ENCODE results near the gene RAB11FIP3. TPM values are rescaled to one million over a fixed set of nuclear protein-coding genes. Genes with fewer than 3 reads are reported as not detected.

RAB11FIP3 gene
- total and polyA plus RNA-seq, 8 donors, result 6.7 to 102 (median 18.1) TPM

DNA sequence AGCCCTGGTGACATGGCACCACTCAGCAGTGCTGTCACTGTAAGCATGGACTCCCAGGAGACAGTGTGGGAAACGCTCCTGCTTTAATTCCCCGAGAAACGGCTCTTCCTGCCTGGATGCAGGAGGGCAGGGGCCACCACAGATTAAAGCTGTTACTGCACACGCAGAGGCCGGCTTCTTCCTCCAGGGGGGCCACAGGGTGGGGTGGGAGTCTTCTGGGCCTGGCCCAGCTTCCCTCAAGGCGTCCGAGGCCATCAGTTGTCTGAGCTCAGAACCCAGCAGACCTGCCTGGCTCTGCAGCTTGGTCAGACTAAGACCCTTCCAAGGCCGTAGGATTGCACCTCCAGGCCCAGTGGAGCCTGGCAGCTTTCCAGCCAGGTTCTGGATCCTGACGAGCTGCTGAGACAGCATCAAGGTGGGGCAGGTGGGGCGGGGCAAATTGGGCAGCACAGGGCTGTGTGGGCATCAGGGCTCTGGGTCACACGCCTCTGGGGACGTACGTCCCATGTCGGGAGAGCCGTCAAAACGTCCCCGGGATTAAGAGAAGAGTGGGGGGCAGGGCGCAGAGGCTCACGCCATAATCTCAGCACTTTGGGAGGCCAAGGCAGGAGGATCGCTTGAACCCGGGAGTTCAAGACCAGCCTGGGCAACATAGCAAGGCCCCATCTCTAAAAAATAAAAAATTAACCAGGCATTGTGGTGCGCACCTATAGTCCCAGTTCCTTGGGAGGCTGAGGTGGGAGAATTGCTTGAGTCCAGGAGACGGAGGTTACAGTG, 97.1 kb downstream of the RAB11FIP3 start:
- H3K9me3 ChIP-seq, result no peaks in the 10 kb centered on the region
- peaks cover 15 to 39% (median 35%) of the 10 kb centered on the region in 4 donors for H3K4me1 ChIP-seq
- DNase-seq, result no peak
- intact Hi-C loops (cut with DNase I; ENCODE audit: low total_unique reads), result no loop called here
- H3K27me3 ChIP-seq, result no peaks in the 10 kb centered on the region
- WGBS, 5 donors, result 55 to 64% (median 61%) methylated on average over 21 to 23 of the region's 23 CpGs
- H3K27ac ChIP-seq, result no peak overlapping the region
- TF ChIP-seq, protein P1, sequence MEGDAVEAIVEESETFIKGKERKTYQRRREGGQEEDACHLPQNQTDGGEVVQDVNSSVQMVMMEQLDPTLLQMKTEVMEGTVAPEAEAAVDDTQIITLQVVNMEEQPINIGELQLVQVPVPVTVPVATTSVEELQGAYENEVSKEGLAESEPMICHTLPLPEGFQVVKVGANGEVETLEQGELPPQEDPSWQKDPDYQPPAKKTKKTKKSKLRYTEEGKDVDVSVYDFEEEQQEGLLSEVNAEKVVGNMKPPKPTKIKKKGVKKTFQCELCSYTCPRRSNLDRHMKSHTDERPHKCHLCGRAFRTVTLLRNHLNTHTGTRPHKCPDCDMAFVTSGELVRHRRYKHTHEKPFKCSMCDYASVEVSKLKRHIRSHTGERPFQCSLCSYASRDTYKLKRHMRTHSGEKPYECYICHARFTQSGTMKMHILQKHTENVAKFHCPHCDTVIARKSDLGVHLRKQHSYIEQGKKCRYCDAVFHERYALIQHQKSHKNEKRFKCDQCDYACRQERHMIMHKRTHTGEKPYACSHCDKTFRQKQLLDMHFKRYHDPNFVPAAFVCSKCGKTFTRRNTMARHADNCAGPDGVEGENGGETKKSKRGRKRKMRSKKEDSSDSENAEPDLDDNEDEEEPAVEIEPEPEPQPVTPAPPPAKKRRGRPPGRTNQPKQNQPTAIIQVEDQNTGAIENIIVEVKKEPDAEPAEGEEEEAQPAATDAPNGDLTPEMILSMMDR (IDR thresholded peaks at IDR 0.05), result no peak
- no peak for TF ChIP-seq POLR2A (IDR thresholded peaks at IDR 0.05)
- TF ChIP-seq EP300 (IDR thresholded peaks at IDR 0.05), result no peak
- TF ChIP-seq POLR2AphosphoS5 (IDR thresholded peaks at IDR 0.05), result no peak
- H3K4me3 ChIP-seq, result no peak overlapping the region
- H3K36me3 ChIP-seq, result peaks cover 22 to 34% (median 29%) of the 10 kb centered on the region in 4 donors

DNA sequence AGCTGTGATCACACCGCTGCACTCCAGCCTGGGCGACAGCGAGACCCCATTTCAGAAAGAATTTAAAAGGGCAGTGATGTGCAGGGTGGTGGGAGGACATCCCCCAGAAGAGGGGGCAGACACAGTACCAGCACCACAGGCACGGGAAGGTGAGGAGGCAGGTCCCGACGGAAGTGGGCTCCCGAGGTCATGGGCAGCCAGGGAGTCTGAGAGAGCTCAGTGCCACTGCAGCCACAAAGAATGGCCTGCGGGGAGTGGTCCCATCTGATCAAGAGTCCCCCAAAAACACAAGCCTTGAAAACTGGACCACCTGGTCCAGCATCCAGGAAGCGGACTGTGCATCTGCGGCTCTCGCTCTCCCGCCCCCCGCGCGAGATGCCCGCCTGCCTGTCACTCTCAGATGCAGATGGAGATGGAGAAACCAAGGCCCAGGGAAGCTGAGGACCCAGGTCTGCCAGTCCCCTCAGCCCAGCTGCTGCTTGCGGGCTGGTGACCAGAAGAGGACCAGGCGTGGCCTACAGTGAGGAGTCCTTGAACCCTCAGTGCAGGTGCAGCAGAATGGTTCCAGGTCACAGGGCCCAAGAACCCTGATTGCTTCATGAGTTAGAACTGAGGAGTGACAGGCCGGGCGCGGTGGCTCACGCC, 97.8 kb downstream of the RAB11FIP3 start:
- TF ChIP-seq, protein P1 (IDR thresholded peaks at IDR 0.05), result no peak
- TF ChIP-seq POLR2A (IDR thresholded peaks at IDR 0.05), result no peak
- no peak for TF ChIP-seq EP300 (IDR thresholded peaks at IDR 0.05)
- TF ChIP-seq POLR2AphosphoS5 (IDR thresholded peaks at IDR 0.05), result no peak
- Histone ChIP-seq H3K4me1 (peaks cover 15 to 39% (median 35%) of the 10 kb centered on the region in 4 donors), H3K36me3 (peaks cover 22 to 34% (median 28%) of the 10 kb centered on the region in 4 donors), H3K27me3 (no peaks in the 10 kb centered on the region), H3K4me3 (no peak overlapping the region), H3K9me3 (no peaks in the 10 kb centered on the region), H3K27ac (no peak overlapping the region)
- DNase-seq, result no peak
- WGBS, 5 donors, result 85 to 94% (median 92%) methylated on average over 21 to 22 of the region's 22 CpGs
- intact Hi-C loops (cut with DNase I; ENCODE audit: low total_unique reads), result no loop called here

DNA sequence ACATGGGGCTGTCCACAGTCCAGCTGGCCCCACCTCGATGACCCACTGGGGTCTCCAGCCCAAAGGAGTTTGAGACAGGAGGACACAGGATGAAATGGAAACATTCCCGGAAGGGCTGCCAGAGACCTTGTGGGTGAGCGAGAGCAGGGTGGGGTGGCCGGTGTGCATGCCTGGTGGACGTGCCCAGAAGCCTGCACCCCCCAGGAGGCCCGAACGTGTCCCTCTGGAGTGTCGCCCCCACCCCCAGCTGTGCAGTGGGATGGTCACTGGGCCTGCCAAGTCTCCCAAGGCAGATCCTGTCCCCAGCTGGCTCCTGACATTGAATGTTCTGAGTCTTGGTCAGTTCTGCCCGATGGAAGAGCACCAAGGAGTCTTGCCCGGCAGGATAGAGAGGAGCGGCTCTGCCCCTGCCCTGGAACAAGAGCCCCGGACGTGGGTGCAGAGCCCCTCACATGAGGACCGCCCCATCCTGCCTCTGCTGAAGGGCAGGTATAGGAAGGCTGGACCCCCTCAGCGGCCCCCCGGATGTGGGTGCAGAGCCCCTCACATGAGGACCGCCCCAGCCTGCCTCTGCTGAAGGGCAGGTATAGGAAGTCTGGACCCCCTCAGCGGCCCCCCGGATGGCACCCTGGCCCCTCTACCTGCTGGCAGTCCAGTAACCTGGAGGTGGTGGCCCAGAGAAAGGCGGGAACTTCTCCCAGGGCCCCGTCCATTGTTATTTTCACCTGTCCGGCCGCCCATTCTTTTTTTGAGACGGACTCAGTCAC, 99.0 kb downstream of the RAB11FIP3 start:
- H3K27ac ChIP-seq, result no peak overlapping the region
- intact Hi-C loops (cut with DNase I; ENCODE audit: low total_unique reads), result no loop called here
- TF ChIP-seq, protein P1 (IDR thresholded peaks at IDR 0.05), result no peak
- TF ChIP-seq POLR2A (IDR thresholded peaks at IDR 0.05), result no peak
- TF ChIP-seq POLR2AphosphoS5 (IDR thresholded peaks at IDR 0.05), result no peak
- TF ChIP-seq EP300 (IDR thresholded peaks at IDR 0.05), result no peak
- DNase-seq, result no peak
- no peak overlapping the region for H3K4me3 ChIP-seq
- no peaks in the 10 kb centered on the region for H3K27me3 ChIP-seq
- H3K9me3 ChIP-seq, result no peaks in the 10 kb centered on the region
- H3K4me1 ChIP-seq, result peaks cover 27 to 51% (median 47%) of the 10 kb centered on the region in 4 donors
- 74 to 78% (median 77%) methylated on average over 20 to 24 of the region's 24 CpGs for WGBS, 5 donors
- H3K36me3 ChIP-seq, result peaks cover 15 to 21% (median 18%) of the 10 kb centered on the region in 4 donors

DNA sequence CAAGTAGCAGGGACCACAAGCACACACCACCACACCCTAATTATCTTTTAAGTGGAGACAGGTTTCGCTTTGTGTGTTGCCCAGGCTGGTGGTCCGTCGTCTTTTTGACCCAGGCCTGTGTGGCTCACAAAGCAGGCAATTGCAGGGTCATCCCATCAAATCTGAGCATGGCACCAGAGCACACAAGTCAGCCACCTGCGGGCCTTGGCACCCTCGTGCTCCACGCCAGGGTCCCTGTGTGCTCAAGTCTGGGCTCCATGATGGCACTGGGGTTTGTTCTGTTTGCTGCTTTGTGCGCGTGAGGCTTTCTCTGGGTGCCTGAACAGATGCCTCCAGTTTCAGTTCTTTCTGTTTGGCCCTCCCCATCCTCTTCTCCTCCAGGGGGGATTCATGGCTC, 99.7 kb downstream of the RAB11FIP3 start:
- intact Hi-C loops (cut with DNase I; ENCODE audit: low total_unique reads), result no loop called here
- DNase-seq, result no peak
- peak overlapping the region in 1 of 5 donors; percentile 98 for H3K27ac ChIP-seq
- H3K36me3 ChIP-seq, result peaks cover 8 to 18% (median 14%) of the 10 kb centered on the region in 4 donors
- no peak overlapping the region for H3K4me3 ChIP-seq
- H3K27me3 ChIP-seq, result no peaks in the 10 kb centered on the region
- H3K9me3 ChIP-seq, result no peaks in the 10 kb centered on the region
- TF ChIP-seq POLR2AphosphoS5 (IDR thresholded peaks at IDR 0.05) (no peak), EP300 (IDR thresholded peaks at IDR 0.05) (no peak), POLR2A (IDR thresholded peaks at IDR 0.05) (no peak)
- TF ChIP-seq, protein P1 (IDR thresholded peaks at IDR 0.05), result no peak
- WGBS, 5 donors, result 82 to 94% (median 93%) methylated on average over 7 to 8 of the region's 8 CpGs
- peaks cover 34 to 58% (median 54%) of the 10 kb centered on the region in 4 donors for H3K4me1 ChIP-seq

Measured in stomach (tissue), 9 donors.